HG02885 (cell line): ENCODE measurements around the gene TMC7.

Experiments
- ATAC-seq: cut with Tn5 transposase; IDR thresholded peaks from one replicate; pipeline ENCODE4 v1.9.1; 2021; ENCODE audit warnings: mild to moderate bottlenecking; ENCODE audit not compliant: unreplicated experiment, poor library complexity

Gene TMC7

GRCh38 chr16:19085679-19086200, 102.0 kb downstream of the TMC7 start:
- no peak for ATAC-seq

- ATAC-seq, result peak; percentile 87
Observed at GRCh38 chr16:19086322-19087199, 102.8 kb downstream of the TMC7 start.

- no peak for ATAC-seq
Observed at GRCh38 chr16:19088341-19088916, 104.7 kb downstream of the TMC7 start.

- ATAC-seq, result no peak
Observed at GRCh38 chr16:19089410-19089955, 105.7 kb downstream of the TMC7 start.

- no peak for ATAC-seq
Observed at GRCh38 chr16:19090916-19091315, 107.2 kb downstream of the TMC7 start.

GRCh38 chr16:19092653-19093410, 109.1 kb downstream of the TMC7 start:
- ATAC-seq, result no peak

GRCh38 chr16:19093631-19094541, 110.2 kb downstream of the TMC7 start:
- ATAC-seq, result no peak

- no peak for ATAC-seq
Observed at GRCh38 chr16:19094542-19095365, 111.0 kb downstream of the TMC7 start.

- no peak for ATAC-seq
Observed at GRCh38 chr16:19095654-19096053, 111.9 kb downstream of the TMC7 start.

GRCh38 chr16:19098173-19098572, 114.4 kb downstream of the TMC7 start:
- ATAC-seq, result no peak

GRCh38 chr16:19102187-19102872, 118.6 kb downstream of the TMC7 start:
- no peak for ATAC-seq

GRCh38 chr16:19104607-19105006, 120.9 kb downstream of the TMC7 start:
- ATAC-seq, result no peak

GRCh38 chr16:19105131-19105530, 121.4 kb downstream of the TMC7 start:
- no peak for ATAC-seq

GRCh38 chr16:19105891-19106624, 122.3 kb downstream of the TMC7 start:
- ATAC-seq, result no peak

- ATAC-seq, result no peak
Observed at GRCh38 chr16:19106625-19107020, 122.9 kb downstream of the TMC7 start.

GRCh38 chr16:19108409-19109287, 124.9 kb downstream of the TMC7 start:
- ATAC-seq, result no peak

- ATAC-seq, result no peak
Observed at GRCh38 chr16:19109288-19109664, 125.5 kb downstream of the TMC7 start.
